ENCODE data around the gene PAPOLB. TPM values are rescaled to one million over a fixed set of nuclear protein-coding genes. Genes with fewer than 3 reads are reported as not detected.

Gene PAPOLB
- total and polyA plus RNA-seq, 9 donors = 0.04 to 0.22 (median 0.06) TPM; not detected in 3

DNA sequence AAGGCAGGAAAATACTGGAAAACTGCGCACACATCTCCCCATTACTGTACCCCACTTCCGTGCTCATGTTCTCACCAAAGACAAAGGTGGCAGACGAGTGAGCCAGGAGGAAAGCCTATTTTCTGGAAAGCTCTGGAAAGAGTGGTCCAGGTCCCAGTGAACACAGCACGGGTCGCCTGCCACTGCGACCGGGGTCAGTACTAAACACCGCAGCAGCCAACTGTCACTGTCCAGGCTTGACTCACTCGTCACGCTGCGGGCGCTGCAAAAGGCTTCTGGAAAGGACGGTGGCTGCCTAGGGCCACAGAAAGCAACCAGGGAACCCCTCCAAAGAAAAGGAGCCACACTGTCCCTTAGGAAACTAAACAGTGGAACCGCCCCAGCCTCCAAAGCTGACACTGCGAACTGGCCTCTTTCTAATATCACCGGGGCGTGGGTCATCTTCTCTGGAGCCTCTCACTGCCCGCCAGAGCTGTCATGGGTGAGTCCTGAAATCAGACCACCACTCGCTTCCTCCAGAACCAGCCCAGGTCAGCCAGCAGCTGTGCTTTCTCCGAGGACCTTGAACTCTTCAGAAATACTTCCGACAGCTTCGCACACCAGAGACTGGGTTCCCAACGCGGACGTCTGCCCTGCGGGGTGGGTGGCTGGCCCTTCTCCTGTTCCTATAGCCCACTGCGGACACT lies 17.7 kb upstream of the PAPOLB start:
- H3K4me1 ChIP-seq (ENCODE audit: control insufficient read depth, insufficient read depth, low read length) = peaks cover 22% of the 10 kb centered on the region
- H3K4me3 ChIP-seq (ENCODE audit: low read length) = no peak overlapping the region
- H3K9me3 ChIP-seq (replicated peaks; ENCODE audit: control insufficient read depth, low read depth, low read length) = no peaks in the 10 kb centered on the region
- H3K27me3 ChIP-seq (ENCODE audit: control insufficient read depth, insufficient read depth, low read length) = peaks cover 16% of the 10 kb centered on the region
- 70% methylated on average over 26 of the region's 27 CpGs for WGBS (ENCODE audit: insufficient coverage)
- H3K27ac ChIP-seq (ENCODE audit: low read length) = no peak overlapping the region
- no peak for DNase-seq
- H3K36me3 ChIP-seq (ENCODE audit: control insufficient read depth, insufficient read depth, low read length) = peaks cover 6% of the 10 kb centered on the region

DNA sequence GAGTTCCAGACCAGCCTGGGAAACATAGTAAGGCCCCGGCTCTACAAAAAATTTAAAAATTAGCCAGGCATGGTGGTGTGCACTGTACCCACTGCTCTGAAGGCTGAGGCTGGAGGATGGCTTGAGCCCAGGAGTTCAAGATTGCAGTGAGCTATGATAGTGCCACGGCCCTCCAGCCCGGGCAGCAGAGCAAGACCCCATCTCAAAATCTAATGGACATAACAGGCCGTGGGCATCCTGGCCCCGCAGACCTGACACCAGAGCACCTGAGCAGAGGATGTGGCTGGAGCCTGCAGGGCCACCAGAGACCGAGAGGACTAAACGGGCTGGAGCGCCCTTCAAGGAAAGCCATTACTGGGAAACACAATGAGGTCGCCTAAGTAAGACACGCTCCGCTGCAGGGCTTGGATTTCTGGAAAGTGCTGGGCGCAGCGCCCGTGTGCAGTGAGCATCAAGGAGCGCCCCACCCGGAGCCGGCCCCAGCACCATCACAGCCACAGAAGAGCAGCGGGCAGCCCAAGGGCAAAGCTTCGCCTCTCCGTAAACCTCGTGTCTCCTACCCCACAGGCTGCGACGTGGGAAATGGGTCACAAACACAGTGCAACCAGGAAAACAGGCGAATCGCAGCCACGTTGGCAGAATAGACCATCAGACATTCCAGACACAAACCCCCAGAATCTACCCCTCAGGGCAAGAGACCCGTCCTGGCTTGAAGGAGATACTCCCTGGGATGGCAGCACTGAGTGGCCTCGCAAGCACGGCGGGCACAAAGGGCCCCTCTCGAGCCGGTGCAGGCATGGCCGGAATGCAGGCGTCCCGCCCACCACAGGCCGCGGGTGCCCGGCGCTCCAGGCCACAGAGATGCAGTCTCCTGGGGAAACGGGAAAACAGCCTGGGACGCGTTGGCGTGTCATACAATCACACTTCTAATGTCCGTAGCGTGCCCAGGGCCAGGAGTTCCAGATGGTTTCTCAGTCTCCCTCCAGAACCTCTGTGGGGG lies 16.8 kb upstream of the PAPOLB start:
- no peaks in the 10 kb centered on the region for H3K9me3 ChIP-seq (replicated peaks; ENCODE audit: control insufficient read depth, low read depth, low read length)
- peaks cover 8% of the 10 kb centered on the region for H3K36me3 ChIP-seq (ENCODE audit: control insufficient read depth, insufficient read depth, low read length)
- DNase-seq = no peak
- no peak overlapping the region for H3K27ac ChIP-seq (ENCODE audit: low read length)
- 79% methylated on average over 34 of the region's 45 CpGs for WGBS (ENCODE audit: insufficient coverage)
- peaks cover 24% of the 10 kb centered on the region for H3K4me1 ChIP-seq (ENCODE audit: control insufficient read depth, insufficient read depth, low read length)
- H3K27me3 ChIP-seq (ENCODE audit: control insufficient read depth, insufficient read depth, low read length) = peaks cover 10% of the 10 kb centered on the region
- H3K4me3 ChIP-seq (ENCODE audit: low read length) = no peak overlapping the region

DNA sequence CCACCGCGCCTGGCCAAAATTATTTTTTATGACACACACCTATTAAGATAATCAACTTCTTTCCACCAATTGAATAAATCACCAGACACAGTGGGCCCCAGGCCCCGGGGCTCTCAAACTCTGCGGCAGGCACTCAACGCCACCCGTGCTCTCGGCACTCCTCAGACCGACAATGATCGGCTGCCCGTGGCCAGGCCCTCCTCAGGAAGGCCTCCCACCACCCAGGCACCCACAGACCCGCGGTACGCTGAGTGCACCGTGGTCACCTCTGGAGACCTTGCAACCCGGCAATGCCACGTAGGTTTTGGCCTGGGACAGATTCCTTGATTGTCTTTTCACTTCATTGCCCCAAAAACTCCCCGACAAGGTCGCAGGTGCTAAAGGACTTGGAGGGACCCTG lies 14.8 kb upstream of the PAPOLB start:
- no peak for DNase-seq
- no peak overlapping the region for H3K4me3 ChIP-seq (ENCODE audit: low read length)
- H3K4me1 ChIP-seq (ENCODE audit: control insufficient read depth, insufficient read depth, low read length) = peaks cover 12% of the 10 kb centered on the region
- WGBS (ENCODE audit: insufficient coverage) = 94% methylated on average over 17 of the region's 18 CpGs
- H3K36me3 ChIP-seq (ENCODE audit: control insufficient read depth, insufficient read depth, low read length) = peaks cover 8% of the 10 kb centered on the region
- H3K9me3 ChIP-seq (replicated peaks; ENCODE audit: control insufficient read depth, low read depth, low read length) = no peaks in the 10 kb centered on the region
- H3K27me3 ChIP-seq (ENCODE audit: control insufficient read depth, insufficient read depth, low read length) = peaks cover 6% of the 10 kb centered on the region
- no peak overlapping the region for H3K27ac ChIP-seq (ENCODE audit: low read length)

DNA sequence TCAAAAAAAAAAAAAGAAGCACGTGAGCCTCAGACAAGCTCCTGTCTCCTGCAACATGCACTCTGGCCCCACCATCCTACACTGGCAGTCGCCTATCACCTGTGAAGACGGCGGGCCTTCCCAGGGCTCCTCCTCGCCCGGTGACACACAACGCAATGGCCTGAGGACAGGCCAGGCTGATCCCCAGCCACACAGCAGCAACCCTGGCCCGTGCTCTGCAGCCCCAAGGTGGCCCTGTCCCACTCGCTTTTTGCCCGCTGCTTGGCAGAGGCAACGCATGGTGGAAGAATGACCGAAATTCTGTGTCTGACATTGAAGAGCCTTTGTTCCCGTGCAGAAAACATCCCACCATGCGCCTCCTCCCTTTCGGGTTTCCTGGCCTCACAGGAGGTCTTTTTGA lies 13.6 kb upstream of the PAPOLB start:
- Histone ChIP-seq H3K4me3 (ENCODE audit: low read length) (no peak overlapping the region), H3K27me3 (ENCODE audit: control insufficient read depth, insufficient read depth, low read length) (peaks cover 6% of the 10 kb centered on the region), H3K9me3 (replicated peaks; ENCODE audit: control insufficient read depth, low read depth, low read length) (no peaks in the 10 kb centered on the region), H3K36me3 (ENCODE audit: control insufficient read depth, insufficient read depth, low read length) (peaks cover 8% of the 10 kb centered on the region), H3K4me1 (ENCODE audit: control insufficient read depth, insufficient read depth, low read length) (peaks cover 11% of the 10 kb centered on the region), H3K27ac (ENCODE audit: low read length) (no peak overlapping the region)
- WGBS (ENCODE audit: insufficient coverage) = 92% methylated on average over 12 of the region's 15 CpGs
- no peak for DNase-seq

DNA sequence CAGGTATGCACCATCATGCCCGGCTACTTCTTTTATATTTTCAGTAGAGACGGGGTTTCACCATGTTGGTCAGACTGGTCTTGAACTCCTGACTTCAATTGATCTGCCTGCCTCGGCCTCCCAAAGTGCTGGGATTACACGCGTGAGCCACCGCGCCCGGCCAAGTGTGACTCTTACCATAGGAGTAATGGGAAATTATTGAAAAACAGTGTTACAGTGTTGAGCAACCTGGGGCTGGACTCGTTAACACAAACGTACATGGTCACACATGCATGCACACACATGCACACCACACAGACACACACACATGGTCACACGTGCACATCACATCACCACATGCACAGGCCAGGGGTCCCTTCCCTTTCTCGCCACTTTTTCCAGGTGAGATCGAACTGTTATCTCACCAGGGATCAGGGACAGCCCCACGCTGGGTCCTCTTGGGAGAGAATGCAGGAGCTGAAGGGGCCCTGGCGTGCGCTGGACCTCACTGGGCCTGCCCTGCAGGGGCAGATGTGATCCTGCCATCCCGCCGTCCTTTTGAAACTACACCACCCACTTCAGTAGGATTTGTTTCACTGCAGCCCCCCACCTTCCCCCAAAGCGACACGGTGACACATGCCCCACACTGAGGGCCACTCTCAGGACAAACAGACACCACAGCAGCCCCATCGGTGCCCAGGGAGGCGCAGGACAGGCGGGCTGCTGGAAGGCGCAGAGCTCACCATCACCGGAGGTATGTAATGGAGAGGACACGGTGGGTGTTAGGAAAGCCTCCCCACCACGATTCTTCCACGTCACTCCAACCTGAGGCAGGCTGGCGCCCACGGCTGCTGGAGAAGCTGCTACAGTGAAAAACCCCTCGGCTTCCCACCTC lies 11.5 kb upstream of the PAPOLB start:
- no peak overlapping the region for H3K27ac ChIP-seq (ENCODE audit: low read length)
- peaks cover 8% of the 10 kb centered on the region for H3K36me3 ChIP-seq (ENCODE audit: control insufficient read depth, insufficient read depth, low read length)
- H3K27me3 ChIP-seq (ENCODE audit: control insufficient read depth, insufficient read depth, low read length) = peaks cover 2% of the 10 kb centered on the region
- no peak for DNase-seq
- H3K4me3 ChIP-seq (ENCODE audit: low read length) = no peak overlapping the region
- H3K9me3 ChIP-seq (replicated peaks; ENCODE audit: control insufficient read depth, low read depth, low read length) = peaks cover 1% of the 10 kb centered on the region
- peaks cover 2% of the 10 kb centered on the region for H3K4me1 ChIP-seq (ENCODE audit: control insufficient read depth, insufficient read depth, low read length)
- 84% methylated on average over 10 of the region's 31 CpGs for WGBS (ENCODE audit: insufficient coverage)

DNA sequence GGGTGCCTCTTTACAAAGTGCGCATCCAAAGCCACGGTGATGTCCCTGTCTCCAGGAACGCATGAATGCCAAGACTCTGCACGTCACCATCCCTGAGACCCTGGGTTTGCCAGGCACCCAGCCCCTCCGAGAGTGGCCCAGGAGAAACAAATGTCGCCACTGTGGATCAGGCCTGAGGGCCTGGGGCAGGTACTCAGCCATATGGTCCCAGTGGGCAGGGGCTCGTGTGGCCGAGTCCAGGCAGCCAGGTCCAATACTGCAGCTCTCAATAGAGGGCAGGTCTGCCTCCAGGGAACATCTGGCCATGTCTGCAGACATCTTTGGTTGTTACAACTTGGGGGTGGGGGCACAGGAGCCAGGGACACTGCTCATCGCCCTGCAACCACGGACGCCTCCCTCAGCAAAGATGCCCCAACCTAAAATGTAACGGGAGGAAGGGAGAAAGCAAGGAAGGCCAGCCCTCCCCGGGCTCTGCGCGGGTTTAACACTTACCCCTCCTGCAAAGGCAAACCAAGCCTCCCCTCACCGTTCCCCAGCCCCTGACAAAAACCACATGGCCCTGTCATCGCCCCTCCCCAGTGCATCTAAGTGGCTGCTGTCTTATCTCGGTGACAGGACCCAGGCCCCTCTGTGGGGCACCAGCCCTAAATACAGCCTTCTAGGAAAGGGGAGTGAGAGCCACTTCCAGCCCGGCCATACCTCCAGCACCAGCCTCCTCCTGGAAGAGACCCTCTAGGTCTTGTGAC lies 10.3 kb upstream of the PAPOLB start:
- 66% methylated on average over 9 of the region's 19 CpGs for WGBS (ENCODE audit: insufficient coverage)
- DNase-seq = no peak

DNA sequence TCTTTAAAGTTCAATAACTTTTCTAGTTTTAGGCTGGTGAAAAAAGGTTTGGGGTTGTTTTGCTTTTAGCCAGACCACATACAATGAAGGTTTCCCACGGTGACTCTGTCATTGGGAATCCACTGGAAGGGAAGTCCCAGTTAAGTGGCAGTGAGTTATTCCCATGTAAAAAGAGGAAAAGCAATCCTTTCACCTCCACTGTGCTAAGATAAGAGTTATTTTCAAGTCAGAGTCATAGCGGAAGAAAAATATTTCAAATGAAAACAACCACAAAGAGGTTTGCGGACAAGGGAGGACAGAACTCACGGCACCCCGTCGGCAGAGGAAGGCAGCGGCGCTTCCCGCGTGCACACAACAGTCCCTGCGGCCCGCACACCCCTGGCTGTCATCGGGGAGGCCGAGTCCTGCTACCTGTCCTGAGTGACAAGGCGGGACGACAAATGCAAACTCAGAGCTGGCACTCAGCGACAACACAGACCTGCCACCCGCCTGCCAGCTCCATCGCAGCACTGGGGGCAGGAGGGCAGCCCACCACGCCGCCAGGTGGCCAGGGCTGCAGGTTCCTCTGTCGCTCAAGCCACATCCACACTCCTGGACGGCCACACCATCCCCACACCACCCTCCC lies 9.3 kb upstream of the PAPOLB start:
- Histone ChIP-seq H3K9me3 (replicated peaks; ENCODE audit: control insufficient read depth, low read depth, low read length) (peaks cover 4% of the 10 kb centered on the region), H3K4me3 (ENCODE audit: low read length) (no peak overlapping the region), H3K4me1 (ENCODE audit: control insufficient read depth, insufficient read depth, low read length) (peaks cover 2% of the 10 kb centered on the region), H3K36me3 (ENCODE audit: control insufficient read depth, insufficient read depth, low read length) (peaks cover 2% of the 10 kb centered on the region), H3K27ac (ENCODE audit: low read length) (no peak overlapping the region), H3K27me3 (ENCODE audit: control insufficient read depth, insufficient read depth, low read length) (peaks cover 2% of the 10 kb centered on the region)
- 73% methylated on average over 21 of the region's 23 CpGs for WGBS (ENCODE audit: insufficient coverage)
- no peak for DNase-seq

More for the DNA sequence above, 10.3 kb upstream of the PAPOLB start:
- peaks cover 4% of the 10 kb centered on the region for H3K9me3 ChIP-seq (replicated peaks; ENCODE audit: control insufficient read depth, low read depth, low read length)
- no peak overlapping the region for H3K4me3 ChIP-seq (ENCODE audit: low read length)
- H3K4me1 ChIP-seq (ENCODE audit: control insufficient read depth, insufficient read depth, low read length) = peaks cover 2% of the 10 kb centered on the region
- no peak overlapping the region for H3K27ac ChIP-seq (ENCODE audit: low read length)
- peaks cover 8% of the 10 kb centered on the region for H3K36me3 ChIP-seq (ENCODE audit: control insufficient read depth, insufficient read depth, low read length)
- H3K27me3 ChIP-seq (ENCODE audit: control insufficient read depth, insufficient read depth, low read length) = peaks cover 2% of the 10 kb centered on the region

DNA sequence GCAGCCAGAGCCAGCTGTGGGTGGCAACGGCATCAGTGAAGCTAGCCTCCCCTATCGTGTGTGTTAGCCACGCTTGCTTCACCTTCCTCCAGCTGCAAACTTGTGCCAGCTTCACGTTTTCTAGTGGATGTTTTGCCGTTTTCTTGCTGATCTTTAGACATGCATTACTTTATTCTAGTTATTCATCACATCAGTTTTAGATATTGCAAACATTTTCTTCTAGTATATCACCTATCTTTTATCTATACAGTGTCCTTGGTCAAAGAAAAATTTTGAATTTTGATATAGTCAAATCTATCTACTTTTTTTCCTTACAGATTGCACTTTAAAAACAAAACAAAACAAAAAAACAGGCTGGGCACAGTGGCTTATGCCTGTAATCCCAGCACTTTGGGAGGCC lies 6.7 kb upstream of the PAPOLB start:
- whole genome bisulfite sequencing (ENCODE audit: insufficient coverage) = 97% methylated on average over 3 of the region's 5 CpGs
- H3K27ac ChIP-seq (ENCODE audit: low read length) = no peak overlapping the region
- H3K27me3 ChIP-seq (ENCODE audit: control insufficient read depth, insufficient read depth, low read length) = peaks cover 2% of the 10 kb centered on the region
- H3K9me3 ChIP-seq (replicated peaks; ENCODE audit: control insufficient read depth, low read depth, low read length) = peaks cover 9% of the 10 kb centered on the region
- DNase-seq = no peak
- no peaks in the 10 kb centered on the region for H3K4me1 ChIP-seq (ENCODE audit: control insufficient read depth, insufficient read depth, low read length)
- H3K36me3 ChIP-seq (ENCODE audit: control insufficient read depth, insufficient read depth, low read length) = no peaks in the 10 kb centered on the region
- no peak overlapping the region for H3K4me3 ChIP-seq (ENCODE audit: low read length)
